ENCODE data around the gene CHL1. TPM values are rescaled to one million over a fixed set of nuclear protein-coding genes. Genes with fewer than 3 reads are reported as not detected.

The CHL1 gene
- total RNA-seq, 1 experiment from 2014 or later = not detected

GRCh38 chr3:200758-201325, 4.3 kb downstream of the CHL1 start:
- no peak for TF ChIP-seq EZH2 (IDR thresholded peaks at IDR 0.05; ENCODE audit: low read depth)
- no peak for TF ChIP-seq CTCF (conservative IDR thresholded peaks at IDR 0.05)
- no peak overlapping the region for H3K4me3 ChIP-seq
- H4K20me1 ChIP-seq (ENCODE audit: insufficient read depth) = no peaks in the 10 kb centered on the region
- H3K27ac ChIP-seq = no peak overlapping the region
- no peak overlapping the region for H2AFZ ChIP-seq
- intact Hi-C loops (cut with micrococcal nuclease; ENCODE audit: unreplicated experiment) = no loop called here
- BruUV-seq (replicated peaks) = no TSS peak
- DNase-seq = no peak
- no peaks in the 10 kb centered on the region for H3F3A ChIP-seq (ENCODE audit: insufficient read depth, low read depth)
- no peaks in the 10 kb centered on the region for H3K27me3 ChIP-seq (ENCODE audit: insufficient read depth, low read depth)
- H3K9me3 ChIP-seq (ENCODE audit: insufficient read depth, low read depth) = no peaks in the 10 kb centered on the region
- POLR2A ChIA-PET (ENCODE audit: unreplicated experiment) = no interaction called here
- H3K9me2 ChIP-seq (ENCODE audit: insufficient read depth) = no peaks in the 10 kb centered on the region
- H3K4me1 ChIP-seq (replicated peaks; ENCODE audit: insufficient read depth) = no peaks in the 10 kb centered on the region
- H3K36me3 ChIP-seq (ENCODE audit: low read depth) = no peaks in the 10 kb centered on the region
- H3K79me2 ChIP-seq (ENCODE audit: low read depth) = no peaks in the 10 kb centered on the region
- H3K4me2 ChIP-seq = no peak overlapping the region
- CTCF ChIA-PET = no interaction called here

- BruUV-seq (replicated peaks) = no TSS peak
- H3K9me3 ChIP-seq (ENCODE audit: insufficient read depth, low read depth) = no peaks in the 10 kb centered on the region
- H3F3A ChIP-seq (ENCODE audit: insufficient read depth, low read depth) = no peaks in the 10 kb centered on the region
- H3K4me1 ChIP-seq (replicated peaks; ENCODE audit: insufficient read depth) = no peaks in the 10 kb centered on the region
- no peaks in the 10 kb centered on the region for H3K79me2 ChIP-seq (ENCODE audit: low read depth)
- no peak overlapping the region for H2AFZ ChIP-seq
- no peaks in the 10 kb centered on the region for H3K36me3 ChIP-seq (ENCODE audit: low read depth)
- ChIA-PET CTCF (no interaction called here), POLR2A (ENCODE audit: unreplicated experiment) (no interaction called here)
- H4K20me1 ChIP-seq (ENCODE audit: insufficient read depth) = no peaks in the 10 kb centered on the region
- H3K4me2 ChIP-seq = no peak overlapping the region
- H3K9me2 ChIP-seq (ENCODE audit: insufficient read depth) = no peaks in the 10 kb centered on the region
- TF ChIP-seq CTCF (conservative IDR thresholded peaks at IDR 0.05) = no peak
- TF ChIP-seq EZH2 (IDR thresholded peaks at IDR 0.05; ENCODE audit: low read depth) = no peak
- H3K27me3 ChIP-seq (ENCODE audit: insufficient read depth, low read depth) = no peaks in the 10 kb centered on the region
- no peak overlapping the region for H3K27ac ChIP-seq
- H3K4me3 ChIP-seq = no peak overlapping the region
- DNase-seq = no peak
- intact Hi-C loops (cut with micrococcal nuclease; ENCODE audit: unreplicated experiment) = no loop called here
These were observed 7.5 kb downstream of the CHL1 start for GRCh38 chr3:204102-204501.

GRCh38 chr3:207973-208372, 11.4 kb downstream of the CHL1 start:
- H3F3A ChIP-seq (ENCODE audit: insufficient read depth, low read depth) = no peaks in the 10 kb centered on the region
- H3K9me3 ChIP-seq (ENCODE audit: insufficient read depth, low read depth) = no peaks in the 10 kb centered on the region
- no peaks in the 10 kb centered on the region for H3K9me2 ChIP-seq (ENCODE audit: insufficient read depth)
- no peaks in the 10 kb centered on the region for H3K79me2 ChIP-seq (ENCODE audit: low read depth)
- no peaks in the 10 kb centered on the region for H3K36me3 ChIP-seq (ENCODE audit: low read depth)
- no peak overlapping the region for H2AFZ ChIP-seq
- no TSS peak for BruUV-seq (replicated peaks)
- TF ChIP-seq EZH2 (IDR thresholded peaks at IDR 0.05; ENCODE audit: low read depth) = no peak
- no peak for TF ChIP-seq CTCF (conservative IDR thresholded peaks at IDR 0.05)
- POLR2A ChIA-PET (ENCODE audit: unreplicated experiment) = no interaction called here
- CTCF ChIA-PET = no interaction called here
- intact Hi-C loops (cut with micrococcal nuclease; ENCODE audit: unreplicated experiment) = no loop called here
- H3K27ac ChIP-seq = no peak overlapping the region
- no peaks in the 10 kb centered on the region for H3K4me1 ChIP-seq (replicated peaks; ENCODE audit: insufficient read depth)
- H4K20me1 ChIP-seq (ENCODE audit: insufficient read depth) = no peaks in the 10 kb centered on the region
- H3K4me3 ChIP-seq = no peak overlapping the region
- H3K4me2 ChIP-seq = no peak overlapping the region
- no peak for DNase-seq
- H3K27me3 ChIP-seq (ENCODE audit: insufficient read depth, low read depth) = no peaks in the 10 kb centered on the region
